ENCODE results near the gene DDOST.

GRCh38 chr1:20661207-20662109 lies at the start of gene DDOST:
- TF ChIP-seq CTCF (optimal IDR thresholded peaks at IDR 0.05 in 1 of 3, IDR thresholded peaks at IDR 0.05 in 1 of 3, conservative IDR thresholded peaks at IDR 0.05 in 1 of 3; ENCODE audit: extremely low read depth in 1 of 3, insufficient read depth in 2 of 3, low read length in 3 of 3) (peak; percentile 52 to 58 (median 52)), EZH2 (IDR thresholded peaks at IDR 0.05; ENCODE audit: low read length) (no peak)

All from keratinocyte (primary cell).